Measurements from ENCODE around the gene ITGB2. TPM values are rescaled to one million over a fixed set of nuclear protein-coding genes. Genes with fewer than 3 reads are reported as not detected.

ITGB2 gene
- total RNA-seq, 1 experiment from 2014 or later: 45.1 TPM

DNA sequence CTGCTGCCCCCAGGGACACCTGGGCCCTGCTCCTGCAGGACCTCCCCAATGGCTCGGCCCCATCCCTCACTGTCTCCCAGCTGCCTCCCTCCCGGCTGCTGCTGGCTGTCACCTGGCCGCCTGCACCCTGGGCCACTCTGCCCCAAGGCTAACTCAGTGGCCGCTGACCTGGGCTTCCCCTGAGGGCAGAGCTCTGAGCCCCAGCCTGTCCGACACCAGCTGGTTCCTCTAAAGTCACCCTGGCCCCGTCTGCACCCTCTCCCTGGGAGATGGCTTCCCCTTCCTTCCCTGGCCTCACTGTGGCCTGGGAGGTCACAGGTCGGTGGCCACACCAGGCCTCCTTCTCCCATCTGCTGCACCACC lies 15.0 kb downstream of the ITGB2 start:
- Histone ChIP-seq H3K4me1 (ENCODE audit: insufficient read depth, low read length) (peaks cover 10% of the 10 kb centered on the region), H3K4me2 (ENCODE audit: low read length) (no peak overlapping the region), H3F3A (ENCODE audit: low read length, unreplicated experiment) (peaks cover 6% of the 10 kb centered on the region), H3K4me3 (ENCODE audit: low read length) (no peak overlapping the region), H3K9me3 (ENCODE audit: low read length) (no peaks in the 10 kb centered on the region), H3K36me3 (ENCODE audit: low read depth, low read length) (peaks cover 14% of the 10 kb centered on the region), H4K20me1 (ENCODE audit: low read length) (no peaks in the 10 kb centered on the region), H2AFZ (ENCODE audit: low read length) (no peak overlapping the region), H3K9me2 (replicated peaks; ENCODE audit: low read length) (no peaks in the 10 kb centered on the region), H3K27ac (ENCODE audit: low read length) (no peak overlapping the region), H3K27me3 (ENCODE audit: low read length) (no peaks in the 10 kb centered on the region), H3K79me2 (ENCODE audit: low read length) (0 out of 2 replicates have a peak, but pooled peaks cover 5% of the 10 kb centered on the region), H3K9ac (ENCODE audit: low read length) (no peak overlapping the region)
- no peak for ATAC-seq
- no TSS peak for BruUV-seq (replicated peaks)
- POLR2A ChIA-PET (ENCODE audit: unreplicated experiment): no interaction called here
- no peak for TF ChIP-seq EZH2 (IDR thresholded peaks at IDR 0.05; ENCODE audit: low read length, unreplicated experiment)
- TF ChIP-seq, protein P1, sequence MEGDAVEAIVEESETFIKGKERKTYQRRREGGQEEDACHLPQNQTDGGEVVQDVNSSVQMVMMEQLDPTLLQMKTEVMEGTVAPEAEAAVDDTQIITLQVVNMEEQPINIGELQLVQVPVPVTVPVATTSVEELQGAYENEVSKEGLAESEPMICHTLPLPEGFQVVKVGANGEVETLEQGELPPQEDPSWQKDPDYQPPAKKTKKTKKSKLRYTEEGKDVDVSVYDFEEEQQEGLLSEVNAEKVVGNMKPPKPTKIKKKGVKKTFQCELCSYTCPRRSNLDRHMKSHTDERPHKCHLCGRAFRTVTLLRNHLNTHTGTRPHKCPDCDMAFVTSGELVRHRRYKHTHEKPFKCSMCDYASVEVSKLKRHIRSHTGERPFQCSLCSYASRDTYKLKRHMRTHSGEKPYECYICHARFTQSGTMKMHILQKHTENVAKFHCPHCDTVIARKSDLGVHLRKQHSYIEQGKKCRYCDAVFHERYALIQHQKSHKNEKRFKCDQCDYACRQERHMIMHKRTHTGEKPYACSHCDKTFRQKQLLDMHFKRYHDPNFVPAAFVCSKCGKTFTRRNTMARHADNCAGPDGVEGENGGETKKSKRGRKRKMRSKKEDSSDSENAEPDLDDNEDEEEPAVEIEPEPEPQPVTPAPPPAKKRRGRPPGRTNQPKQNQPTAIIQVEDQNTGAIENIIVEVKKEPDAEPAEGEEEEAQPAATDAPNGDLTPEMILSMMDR (conservative IDR thresholded peaks at IDR 0.05; ENCODE audit: low read depth, low read length): no peak
- no peak for TF ChIP-seq EZH2phosphoT487 (IDR thresholded peaks at IDR 0.05; ENCODE audit: borderline replicate concordance, low read length)
- CTCF ChIA-PET: no interaction called here
- intact Hi-C loops (cut with micrococcal nuclease): no loop called here
- DNase-seq: no peak

DNA sequence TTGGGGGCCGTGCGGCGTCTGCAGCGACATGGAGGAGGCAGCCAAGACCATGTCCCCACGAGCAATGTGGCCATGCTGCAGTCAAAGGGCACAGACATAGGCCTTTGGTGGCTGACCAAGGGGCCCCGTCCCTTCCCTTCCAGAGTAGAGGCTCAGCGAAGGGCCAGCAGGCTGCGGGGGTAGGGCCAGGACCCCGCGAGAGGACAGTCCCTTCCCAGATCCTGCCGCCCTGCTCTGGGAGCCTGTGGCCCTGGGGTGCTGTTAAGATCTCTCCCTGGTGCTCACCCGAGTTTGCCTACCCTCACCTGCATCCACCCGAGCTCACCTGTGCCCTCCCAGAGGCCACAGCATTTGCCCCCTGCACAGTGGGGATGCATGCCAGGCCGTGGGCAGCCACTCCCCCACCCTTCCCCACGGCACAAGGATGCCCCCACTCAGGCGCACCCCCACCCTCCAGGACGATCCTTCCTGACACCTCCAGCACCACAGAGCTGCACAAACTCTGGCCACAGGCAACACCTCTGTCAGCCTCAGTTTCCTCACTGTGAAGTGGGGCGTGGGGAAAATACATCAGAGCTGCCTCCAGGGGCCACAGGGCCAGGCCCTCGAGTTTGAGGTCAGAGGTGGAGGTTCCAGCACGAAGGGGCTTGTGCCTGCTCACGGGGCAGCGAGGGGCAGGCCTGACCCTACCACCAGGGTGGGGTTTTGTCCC lies 15.5 kb downstream of the ITGB2 start:
- intact Hi-C loops (cut with micrococcal nuclease): no loop called here
- TF ChIP-seq EZH2 (IDR thresholded peaks at IDR 0.05; ENCODE audit: low read length, unreplicated experiment) (no peak), EZH2phosphoT487 (IDR thresholded peaks at IDR 0.05; ENCODE audit: borderline replicate concordance, low read length) (no peak)
- TF ChIP-seq, protein P1 (conservative IDR thresholded peaks at IDR 0.05; ENCODE audit: low read depth, low read length): no peak
- Histone ChIP-seq H3K9me2 (replicated peaks; ENCODE audit: low read length) (no peaks in the 10 kb centered on the region), H3K79me2 (ENCODE audit: low read length) (no peaks in the 10 kb centered on the region), H3K27ac (ENCODE audit: low read length) (no peak overlapping the region), H3K4me3 (ENCODE audit: low read length) (no peak overlapping the region), H3K27me3 (ENCODE audit: low read length) (no peaks in the 10 kb centered on the region), H4K20me1 (ENCODE audit: low read length) (no peaks in the 10 kb centered on the region), H3F3A (ENCODE audit: low read length, unreplicated experiment) (peaks cover 6% of the 10 kb centered on the region), H3K36me3 (ENCODE audit: low read depth, low read length) (peaks cover 14% of the 10 kb centered on the region), H3K4me2 (ENCODE audit: low read length) (no peak overlapping the region), H3K9me3 (ENCODE audit: low read length) (no peaks in the 10 kb centered on the region), H2AFZ (ENCODE audit: low read length) (no peak overlapping the region), H3K4me1 (ENCODE audit: insufficient read depth, low read length) (peaks cover 5% of the 10 kb centered on the region), H3K9ac (ENCODE audit: low read length) (no peak overlapping the region)
- no peak for DNase-seq
- BruUV-seq (replicated peaks): no TSS peak
- ATAC-seq: no peak
- POLR2A ChIA-PET (ENCODE audit: unreplicated experiment): no interaction called here
- CTCF ChIA-PET: no interaction called here

DNA sequence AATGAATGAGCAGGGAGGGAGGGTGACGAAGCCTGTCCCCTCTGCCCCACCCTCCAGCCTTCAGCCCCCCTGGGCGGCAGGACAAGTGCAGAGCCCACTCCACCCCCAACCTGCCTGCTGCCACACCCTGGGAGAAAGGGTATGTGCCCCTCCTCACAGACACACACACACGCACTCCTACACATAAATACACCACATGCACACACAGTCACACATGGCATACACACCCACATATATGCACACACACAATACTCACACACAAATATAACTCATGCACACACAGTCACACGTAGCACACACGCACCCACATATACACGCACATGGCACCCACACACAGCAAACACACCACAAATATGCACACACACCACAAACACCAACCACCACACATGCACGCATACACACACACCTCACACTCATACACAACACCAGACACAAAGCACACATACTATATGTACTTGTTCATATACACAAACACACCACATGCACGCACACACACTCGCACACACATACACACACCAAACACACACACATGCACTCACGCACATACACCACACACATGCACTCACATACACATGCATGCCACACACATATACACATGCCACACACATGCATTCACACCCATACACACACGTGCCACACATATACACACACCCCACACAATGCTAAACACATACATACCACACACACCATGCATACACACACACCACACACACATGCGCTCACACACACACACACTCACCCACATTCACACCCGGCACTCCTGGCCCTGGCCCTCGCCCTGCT lies 16.4 kb downstream of the ITGB2 start:
- H3K27ac ChIP-seq (ENCODE audit: low read length): no peak overlapping the region
- no peaks in the 10 kb centered on the region for H4K20me1 ChIP-seq (ENCODE audit: low read length)
- H2AFZ ChIP-seq (ENCODE audit: low read length): no peak overlapping the region
- H3K9me2 ChIP-seq (replicated peaks; ENCODE audit: low read length): no peaks in the 10 kb centered on the region
- ATAC-seq (no peak), DNase-seq (no peak)
- POLR2A ChIA-PET (ENCODE audit: unreplicated experiment): no interaction called here
- no peak overlapping the region for H3K4me3 ChIP-seq (ENCODE audit: low read length)
- no peak overlapping the region for H3K9ac ChIP-seq (ENCODE audit: low read length)
- peaks cover 14% of the 10 kb centered on the region for H3K36me3 ChIP-seq (ENCODE audit: low read depth, low read length)
- no peak overlapping the region for H3K4me2 ChIP-seq (ENCODE audit: low read length)
- H3K27me3 ChIP-seq (ENCODE audit: low read length): no peaks in the 10 kb centered on the region
- BruUV-seq (replicated peaks): no TSS peak
- H3K79me2 ChIP-seq (ENCODE audit: low read length): no peaks in the 10 kb centered on the region
- intact Hi-C loops (cut with micrococcal nuclease): no loop called here
- no peaks in the 10 kb centered on the region for H3K4me1 ChIP-seq (ENCODE audit: insufficient read depth, low read length)
- H3K9me3 ChIP-seq (ENCODE audit: low read length): no peaks in the 10 kb centered on the region
- peaks cover 6% of the 10 kb centered on the region for H3F3A ChIP-seq (ENCODE audit: low read length, unreplicated experiment)
- TF ChIP-seq, protein P1 (conservative IDR thresholded peaks at IDR 0.05; ENCODE audit: low read depth, low read length): no peak
- no peak for TF ChIP-seq EZH2phosphoT487 (IDR thresholded peaks at IDR 0.05; ENCODE audit: borderline replicate concordance, low read length)
- TF ChIP-seq EZH2 (IDR thresholded peaks at IDR 0.05; ENCODE audit: low read length, unreplicated experiment): no peak
- CTCF ChIA-PET: no interaction called here
